HepG2 (cell line): Measurements from ENCODE around the gene CPA5. TPM values are rescaled to one million over a fixed set of nuclear protein-coding genes. Genes with fewer than 3 reads are reported as not detected.

Source experiments
- AFF4 ChIP-seq: sonication (generic); formaldehyde crosslinking; IDR thresholded peaks from 2 replicates; pipeline ENCODE4 v1.4.0; 2020; ENCODE audit warnings: missing genetic modification reagents
- CEBPB ChIP-seq: IDR thresholded peaks from 2 replicates; pipeline ENCODE4 v1.6.1; 2011; ENCODE audit warnings: low read depth, low read length, improper control_type of control experiment, borderline replicate concordance
- CEBPG ChIP-seq: IDR thresholded peaks from 2 replicates; pipeline ENCODE4 v1.6.1; 2016
- EHMT2 ChIP-seq: fragments of 200-600 bp; sonication (generic); IDR thresholded peaks from 2 replicates; pipeline ENCODE4 v1.7.0; 2017; ENCODE audit warnings: antibody characterized with exemption, low read depth, low read length, borderline replicate concordance
- LCORL ChIP-seq, 2 experiments: fragments of 450-650 bp in 1 of 2; sonication (generic) in 1 of 2; formaldehyde crosslinking in 1 of 2; IDR thresholded peaks; 2 replicates each; pipeline versions ENCODE4 v1.5.0 to v1.6.1; 2017 to 2020; ENCODE audit warnings: antibody characterized with exemption in 1 of 2, missing genetic modification reagents in 1 of 2
- POGZ ChIP-seq: sonication (generic); formaldehyde crosslinking; IDR thresholded peaks from 2 replicates; pipeline ENCODE4 v1.4.0; 2020; ENCODE audit warnings: mild to moderate bottlenecking, missing genetic modification reagents
- PRPF4 ChIP-seq: fragments of 200-400 bp; formaldehyde crosslinking; IDR thresholded peaks from 2 replicates; pipeline ENCODE4 v1.6.1; 2016; ENCODE audit warnings: low read length, low read depth; ENCODE audit not compliant: poor library complexity, severe bottlenecking
- RBM22 ChIP-seq: fragments of 200-400 bp; formaldehyde crosslinking; optimal IDR thresholded peaks from 2 replicates; pipeline ENCODE3; 2017; ENCODE audit warnings: mild to moderate bottlenecking, low read length, moderate library complexity
- SMAD3 ChIP-seq: sonication (generic); formaldehyde crosslinking; IDR thresholded peaks from 2 replicates; pipeline ENCODE4 v1.4.0; 2020; ENCODE audit warnings: missing genetic modification reagents
- SRSF9 ChIP-seq: fragments of 200-400 bp; formaldehyde crosslinking; IDR thresholded peaks from 2 replicates; pipeline ENCODE4 v1.6.1; 2018; ENCODE audit warnings: borderline replicate concordance, mild to moderate bottlenecking, low read depth, low read length; ENCODE audit not compliant: insufficient read depth, poor library complexity, severe bottlenecking
- STAT6 ChIP-seq: sonication (generic); formaldehyde crosslinking; IDR thresholded peaks from 2 replicates; pipeline ENCODE4 v1.4.0; 2020; ENCODE audit warnings: missing genetic modification reagents, mild to moderate bottlenecking, borderline replicate concordance
- TBX2 ChIP-seq: sonication (generic); formaldehyde crosslinking; IDR thresholded peaks from 2 replicates; pipeline ENCODE4 v1.5.0; 2020; ENCODE audit warnings: missing genetic modification reagents, mild to moderate bottlenecking, borderline replicate concordance
- ZBTB46 ChIP-seq: sonication (generic); formaldehyde crosslinking; IDR thresholded peaks from 2 replicates; pipeline ENCODE4 v1.4.0; 2020; ENCODE audit warnings: mild to moderate bottlenecking, missing genetic modification reagents, borderline replicate concordance
- ZFP1 ChIP-seq: IDR thresholded peaks from 2 replicates; pipeline ENCODE4 v1.6.1; 2016
- ZFX ChIP-seq: sonication (generic); formaldehyde crosslinking; IDR thresholded peaks from 2 replicates; pipeline ENCODE4 v1.4.0; 2020; ENCODE audit warnings: mild to moderate bottlenecking, low read depth, missing genetic modification reagents, moderate library complexity
- ZMYM2 ChIP-seq: sonication (generic); formaldehyde crosslinking; IDR thresholded peaks from 2 replicates; pipeline ENCODE4 v1.8.0; 2022; ENCODE audit warnings: mild to moderate bottlenecking, missing genetic modification reagents
- ZNF33A ChIP-seq: sonication (generic); formaldehyde crosslinking; IDR thresholded peaks from 2 replicates; pipeline ENCODE4 v1.5.1; 2020; ENCODE audit warnings: missing genetic modification reagents, mild to moderate bottlenecking, moderate library complexity, borderline replicate concordance
- ZNF451 ChIP-seq: sonication (generic); formaldehyde crosslinking; IDR thresholded peaks from 2 replicates; pipeline ENCODE4 v1.5.0; 2020; ENCODE audit warnings: mild to moderate bottlenecking, missing genetic modification reagents
- ZNF691 ChIP-seq: sonication (generic); formaldehyde crosslinking; IDR thresholded peaks from 2 replicates; pipeline ENCODE4 v1.4.0; 2020; ENCODE audit warnings: missing genetic modification reagents, low read depth, mild to moderate bottlenecking, borderline replicate concordance
- ZNF737 ChIP-seq: sonication (generic); formaldehyde crosslinking; IDR thresholded peaks from 2 replicates; pipeline ENCODE4 v1.5.0; 2020; ENCODE audit warnings: missing genetic modification reagents, mild to moderate bottlenecking, borderline replicate concordance
- ZNF749 ChIP-seq: sonication (generic); formaldehyde crosslinking; IDR thresholded peaks from 2 replicates; pipeline ENCODE4 v1.8.0; 2022; ENCODE audit warnings: mild to moderate bottlenecking, missing genetic modification reagents, moderate library complexity, borderline replicate concordance
- polyA plus RNA-seq, 8 experiments: library from polyadenylated mRNA; depleted of rRNA in 3 of 8; stranded (reverse) in 7 of 8; unstranded in 1 of 8; fragments of >200 nt; fragmentation: Illumina TruSeq in 4 of 8; extraction: Trizol in 4 of 8; gene quantifications; 2 replicates each; pipeline versions ENCODE4 v1.2.1 to v1.2.3, GENCODE V29; 2011 to 2016; ENCODE audit warnings: low read depth in 4 of 8, missing spikeins in 1 of 8, mixed read lengths in 1 of 8; ENCODE audit not compliant: insufficient read depth in 1 of 8
- total RNA-seq, 5 experiments: library from RNA; depleted of rRNA; stranded (reverse); fragments of >200 nt; fragmentation: Illumina TruSeq; extraction: Trizol; gene quantifications; 2 replicates each; pipeline ENCODE4 v1.2.3, GENCODE V29; 2016; ENCODE audit warnings: low read depth in 1 of 5

The CPA5 gene
- total and polyA plus RNA-seq, 2 of the 13 experiments (the other 11 are each of a cell fraction or from before 2014, with no cell fraction given): 0.48 TPM; not detected in 1

- TF ChIP-seq ZNF691 (CRISPR knock-in tag): no peak
- TF ChIP-seq TBX2: no peak
- no peak for TF ChIP-seq ZNF737 (CRISPR knock-in tag)
- peak; percentile 68 for TF ChIP-seq CEBPB
- TF ChIP-seq ZNF451 (CRISPR knock-in tag): no peak
- TF ChIP-seq POGZ (CRISPR knock-in tag): no peak
- no peak for TF ChIP-seq PRPF4
- no peak for TF ChIP-seq ZNF33A
- peak; percentile 22; the same call in 1 of the 2 replicates for TF ChIP-seq CEBPG (CRISPR knock-in tag)
- no peak for TF ChIP-seq EHMT2
- TF ChIP-seq AFF4 (CRISPR knock-in tag): no peak
- no peak for TF ChIP-seq ZFP1
- TF ChIP-seq ZFX (CRISPR knock-in tag): no peak
- no peak for TF ChIP-seq ZBTB46 (CRISPR knock-in tag)
- no peak for TF ChIP-seq ZNF749 (CRISPR knock-in tag)
- 0 out of 2 replicates have a peak, but pooled peaks have one; percentile 23 for TF ChIP-seq ZMYM2
- 0 out of 2 replicates have a peak, but pooled peaks have one; percentile 31 for TF ChIP-seq SMAD3 (CRISPR knock-in tag)
- TF ChIP-seq STAT6 (CRISPR knock-in tag): no peak
- no peak for TF ChIP-seq SRSF9
- TF ChIP-seq RBM22: no peak
- TF ChIP-seq LCORL (IDR thresholded peaks at IDR 0.05): no peak
- no peak for TF ChIP-seq LCORL (CRISPR knock-in tag; IDR thresholded peaks at IDR 0.05)
These were observed 40.6 kb upstream of the CPA5 start (continued) for GRCh38 chr7:130303982-130304381.
